MM.1S (cell line): ENCODE data around the gene LRMDA.

Experiments used
- DNase-seq: peaks from one replicate; pipeline ENCODE4 v3.0.0-alpha.2; 2015
- H2AFZ ChIP-seq: fragments of 300-600 bp; sonication (generic); 2 replicates; pipeline ENCODE4 v1.6.0; 2016; ENCODE audit warnings: antibody characterized with exemption, low read length
- H3F3A ChIP-seq: fragments of 300-600 bp; sonication (generic); 2 replicates; pipeline ENCODE4 v1.6.1; 2016; ENCODE audit warnings: mild to moderate bottlenecking, antibody characterized with exemption, low read length, moderate library complexity, mixed read lengths; ENCODE audit not compliant: insufficient read depth
- H3K27ac ChIP-seq: fragments of 300-600 bp; sonication (generic); 2 replicates; pipeline ENCODE4 v1.5.1; 2016; ENCODE audit warnings: mild to moderate bottlenecking, low read length
- H3K27me3 ChIP-seq: fragments of 300-600 bp; sonication (generic); replicated peaks from 2 replicates; pipeline ENCODE4 v1.6.0; 2016; ENCODE audit warnings: low read length; ENCODE audit not compliant: insufficient read depth
- H3K36me3 ChIP-seq: fragments of 300-600 bp; sonication (generic); replicated peaks from 2 replicates; pipeline ENCODE4 v1.6.1; 2016; ENCODE audit warnings: mild to moderate bottlenecking, low read length, mixed read lengths; ENCODE audit not compliant: insufficient read depth
- H3K4me1 ChIP-seq: fragments of 300-600 bp; sonication (generic); 2 replicates; pipeline ENCODE4 v1.6.1; 2016; ENCODE audit warnings: low read length, mixed read lengths
- H3K4me2 ChIP-seq: fragments of 300-600 bp; sonication (generic); 2 replicates; pipeline ENCODE4 v1.6.0; 2016; ENCODE audit warnings: low read depth, low read length
- H3K4me3 ChIP-seq: fragments of 300-600 bp; sonication (generic); 2 replicates; pipeline ENCODE4 v1.5.1; 2016; ENCODE audit warnings: low read length, mixed read lengths
- H3K79me2 ChIP-seq: fragments of 300-600 bp; sonication (generic); 2 replicates; pipeline ENCODE4 v1.6.1; 2016; ENCODE audit warnings: mixed run types, low read length, mixed read lengths
- H3K9ac ChIP-seq: fragments of 300-600 bp; sonication (generic); 2 replicates; pipeline ENCODE4 v1.6.1; 2016; ENCODE audit warnings: low read length, mixed read lengths
- H3K9me2 ChIP-seq: fragments of 300-600 bp; sonication (generic); replicated peaks from 2 replicates; pipeline ENCODE4 v1.6.1; 2016; ENCODE audit warnings: mild to moderate bottlenecking, low read length, mixed read lengths; ENCODE audit not compliant: insufficient read depth
- H3K9me3 ChIP-seq: fragments of 300-600 bp; sonication (generic); replicated peaks from 2 replicates; pipeline ENCODE4 v1.6.1; 2016; ENCODE audit warnings: mild to moderate bottlenecking, low read length, mixed read lengths; ENCODE audit not compliant: insufficient read depth
- H4K20me1 ChIP-seq: fragments of 300-600 bp; sonication (generic); 2 replicates; pipeline ENCODE4 v1.6.1; 2016; ENCODE audit warnings: mild to moderate bottlenecking, low read length, moderate library complexity, mixed read lengths; ENCODE audit not compliant: insufficient read depth
- CTCF ChIP-seq: fragments of 300-600 bp; sonication (generic); IDR thresholded peaks from 2 replicates; pipeline ENCODE4 v1.5.1; 2016; ENCODE audit warnings: antibody characterized with exemption, low read length, mixed read lengths
- EZH2 ChIP-seq: fragments of 300-600 bp; sonication (generic); optimal IDR thresholded peaks from 2 replicates; pipeline ENCODE3; 2017; ENCODE audit warnings: low read depth, mild to moderate bottlenecking, antibody characterized with exemption, low read length, mixed read lengths
- EZH2phosphoT487 ChIP-seq: fragments of 300-600 bp; sonication (generic); IDR thresholded peaks from 2 replicates; pipeline ENCODE4 v1.6.1; 2018; ENCODE audit warnings: antibody characterized with exemption, low read length

Gene LRMDA

GRCh38 chr10:76125900-76126299 lies 694.5 kb downstream of the LRMDA start:
- no peaks in the 10 kb centered on the region for H3K79me2 ChIP-seq
- H3K4me3 ChIP-seq: no peak overlapping the region
- no peaks in the 10 kb centered on the region for H3K9me2 ChIP-seq
- no peaks in the 10 kb centered on the region for H3K9me3 ChIP-seq
- no peaks in the 10 kb centered on the region for H3F3A ChIP-seq
- no peaks in the 10 kb centered on the region for H4K20me1 ChIP-seq
- TF ChIP-seq EZH2phosphoT487 (no peak), CTCF (no peak), EZH2 (no peak)
- no peak overlapping the region for H3K4me2 ChIP-seq
- DNase-seq: no peak
- H3K9ac ChIP-seq: no peak overlapping the region
- H3K4me1 ChIP-seq: no peaks in the 10 kb centered on the region
- H3K27ac ChIP-seq: no peak overlapping the region
- H3K36me3 ChIP-seq: no peaks in the 10 kb centered on the region
- H3K27me3 ChIP-seq: no peaks in the 10 kb centered on the region
- no peak overlapping the region for H2AFZ ChIP-seq

GRCh38 chr10:76126607-76127527 lies 695.4 kb downstream of the LRMDA start:
- Histone ChIP-seq H3K9me3 (no peaks in the 10 kb centered on the region), H4K20me1 (no peaks in the 10 kb centered on the region), H3K79me2 (no peaks in the 10 kb centered on the region), H3K36me3 (no peaks in the 10 kb centered on the region), H3K27ac (no peak overlapping the region), H2AFZ (no peak overlapping the region), H3F3A (no peaks in the 10 kb centered on the region), H3K27me3 (no peaks in the 10 kb centered on the region), H3K9ac (no peak overlapping the region), H3K4me2 (no peak overlapping the region), H3K4me3 (no peak overlapping the region), H3K9me2 (no peaks in the 10 kb centered on the region), H3K4me1 (no peaks in the 10 kb centered on the region)
- TF ChIP-seq CTCF: no peak
- no peak for TF ChIP-seq EZH2
- no peak for TF ChIP-seq EZH2phosphoT487
- DNase-seq: no peak

GRCh38 chr10:76127984-76128589 lies 696.7 kb downstream of the LRMDA start:
- Histone ChIP-seq H3K4me1 (no peaks in the 10 kb centered on the region), H4K20me1 (no peaks in the 10 kb centered on the region), H3K27me3 (no peaks in the 10 kb centered on the region), H3K9me2 (no peaks in the 10 kb centered on the region), H3K4me3 (no peak overlapping the region), H3K79me2 (no peaks in the 10 kb centered on the region), H3F3A (no peaks in the 10 kb centered on the region), H3K9ac (no peak overlapping the region), H3K36me3 (no peaks in the 10 kb centered on the region), H3K9me3 (no peaks in the 10 kb centered on the region), H3K4me2 (no peak overlapping the region), H3K27ac (no peak overlapping the region), H2AFZ (no peak overlapping the region)
- DNase-seq: no peak
- no peak for TF ChIP-seq EZH2
- no peak for TF ChIP-seq CTCF
- no peak for TF ChIP-seq EZH2phosphoT487
